ENCODE data around the gene LHX6. TPM values are rescaled to one million over a fixed set of nuclear protein-coding genes. Genes with fewer than 3 reads are reported as not detected.
A peak's percentile ranks its signal among the peaks of the same experiment; 100 is the strongest.

LHX6 gene
- total and polyA plus RNA-seq, 2 donors from 2014 or later: 0.82 to 4.9 TPM

GRCh38 chr9:122217640-122218039, 11.1 kb downstream of the LHX6 start:
- no peak overlapping the region for H3K27ac ChIP-seq (ENCODE audit: low read depth in 2 of 2, low read length in 2 of 2)
- no peaks in the 10 kb centered on the region for H3K9me3 ChIP-seq (ENCODE audit: control insufficient read depth in 2 of 3, insufficient read depth in 1 of 3, low read length in 3 of 3)
- peaks cover 0 to 19% (median 3%) of the 10 kb centered on the region in 3 donors for H3K4me1 ChIP-seq (ENCODE audit: control insufficient read depth in 2 of 3, insufficient read depth in 2 of 3, low read depth in 1 of 3, low read length in 3 of 3)
- FAIRE-seq (no peak), DNase-seq (peak in 1 of 5 donors; percentile 22)
- H3K4me3 ChIP-seq (ENCODE audit: low read length in 3 of 3): no peak overlapping the region
- TF ChIP-seq CTCF (IDR thresholded peaks at IDR 0.05; ENCODE audit: borderline replicate concordance, extremely low read depth, insufficient read depth): no peak
- intact Hi-C loops (cut with DNase I): no loop called here
- H3K27me3 ChIP-seq (ENCODE audit: control insufficient read depth, insufficient read depth, low read length): peaks cover 84% of the 10 kb centered on the region
- no peaks in the 10 kb centered on the region for H3K36me3 ChIP-seq (ENCODE audit: control insufficient read depth in 2 of 3, insufficient read depth in 3 of 3, low read length in 3 of 3)
- no peak overlapping the region for H3K9ac ChIP-seq (ENCODE audit: low read length in 3 of 3)

GRCh38 chr9:122216798-122217418, 11.8 kb downstream of the LHX6 start:
- Histone ChIP-seq H3K9me3 (ENCODE audit: control insufficient read depth in 2 of 3, insufficient read depth in 1 of 3, low read length in 3 of 3) (no peaks in the 10 kb centered on the region), H3K4me1 (ENCODE audit: control insufficient read depth in 2 of 3, insufficient read depth in 2 of 3, low read depth in 1 of 3, low read length in 3 of 3) (peaks cover 0 to 19% (median 3%) of the 10 kb centered on the region in 3 donors), H3K27me3 (ENCODE audit: control insufficient read depth, insufficient read depth, low read length) (peaks cover 85% of the 10 kb centered on the region), H3K4me3 (ENCODE audit: low read length in 3 of 3) (no peak overlapping the region), H3K9ac (ENCODE audit: low read length in 3 of 3) (no peak overlapping the region), H3K27ac (ENCODE audit: low read depth in 2 of 2, low read length in 2 of 2) (no peak overlapping the region), H3K36me3 (ENCODE audit: control insufficient read depth in 2 of 3, insufficient read depth in 3 of 3, low read length in 3 of 3) (no peaks in the 10 kb centered on the region)
- intact Hi-C loops (cut with DNase I): no loop called here
- FAIRE-seq (no peak), DNase-seq (peak in 1 of 5 donors; percentile 66)
- TF ChIP-seq CTCF (IDR thresholded peaks at IDR 0.05; ENCODE audit: borderline replicate concordance, extremely low read depth, insufficient read depth): no peak

- Histone ChIP-seq H3K36me3 (ENCODE audit: control insufficient read depth in 2 of 3, insufficient read depth in 3 of 3, low read length in 3 of 3) (no peaks in the 10 kb centered on the region), H3K4me3 (ENCODE audit: low read length in 3 of 3) (no peak overlapping the region), H3K4me1 (ENCODE audit: control insufficient read depth in 2 of 3, insufficient read depth in 2 of 3, low read depth in 1 of 3, low read length in 3 of 3) (peaks cover 0 to 19% (median 3%) of the 10 kb centered on the region in 3 donors), H3K9ac (ENCODE audit: low read length in 3 of 3) (no peak overlapping the region), H3K27me3 (ENCODE audit: control insufficient read depth, insufficient read depth, low read length) (peaks cover 85% of the 10 kb centered on the region), H3K9me3 (ENCODE audit: control insufficient read depth in 2 of 3, insufficient read depth in 1 of 3, low read length in 3 of 3) (no peaks in the 10 kb centered on the region), H3K27ac (ENCODE audit: low read depth in 2 of 2, low read length in 2 of 2) (no peak overlapping the region)
- DNase-seq (peak in 1 of 5 donors; percentile 23), FAIRE-seq (no peak)
- intact Hi-C loops (cut with DNase I): no loop called here
- TF ChIP-seq CTCF (IDR thresholded peaks at IDR 0.05; ENCODE audit: borderline replicate concordance, extremely low read depth, insufficient read depth): no peak
These were observed 12.5 kb downstream of the LHX6 start for GRCh38 chr9:122216138-122216797.

All from kidney (tissue), 14 donors.